GM21619 (cell line): ENCODE measurements around the gene LGALS9.
"Not testable (repeated sequence)": the region's sequence is repeated elsewhere in the genome, so short reads cannot be mapped to it uniquely, and the experiment has no call there.

ENCODE experiments used
- ATAC-seq: cut with Tn5 transposase; IDR thresholded peaks from one replicate; pipeline ENCODE4 v1.9.1; 2021; ENCODE audit not compliant: unreplicated experiment

Gene LGALS9

DNA sequence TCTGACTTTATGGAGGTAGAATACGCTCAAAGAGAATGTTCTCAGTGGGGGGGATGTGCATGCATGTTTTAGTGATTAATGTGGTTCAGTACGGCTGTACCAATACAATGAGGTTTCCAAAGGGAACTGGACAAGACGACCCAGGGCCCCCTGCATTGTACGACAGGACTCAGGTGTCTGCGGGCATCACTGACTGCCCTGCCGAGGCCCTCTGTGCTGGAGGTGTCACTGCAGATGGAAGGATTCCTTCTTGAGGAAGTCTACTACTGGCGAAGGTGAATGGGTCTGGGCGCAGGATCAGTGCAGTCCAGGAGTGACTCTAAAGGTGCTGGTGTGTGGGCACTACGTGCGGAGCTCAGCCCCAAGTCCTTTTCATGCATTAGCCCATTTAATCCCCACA lies 3.5 kb upstream of the LGALS9 start:
- ATAC-seq: no peak

DNA sequence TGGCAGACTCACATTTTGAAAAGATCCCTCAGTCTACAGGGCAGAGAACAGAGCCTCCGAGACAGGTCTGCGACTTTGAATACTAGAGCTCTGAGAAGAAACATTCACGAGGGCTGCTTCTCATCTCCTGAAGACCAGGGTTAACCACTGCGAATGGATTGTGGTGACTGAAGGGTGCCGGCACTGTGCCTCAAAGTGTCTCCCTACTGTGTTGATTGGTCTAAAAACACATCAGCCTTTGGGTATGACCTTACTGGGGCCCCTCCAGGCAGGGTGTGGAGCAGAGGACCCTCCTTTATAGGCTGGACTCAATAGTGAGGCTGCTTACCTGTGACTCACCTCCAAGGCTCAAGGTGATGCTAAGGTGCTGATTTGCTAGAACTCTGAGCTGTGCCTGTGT lies 2.6 kb upstream of the LGALS9 start:
- ATAC-seq: no peak

DNA sequence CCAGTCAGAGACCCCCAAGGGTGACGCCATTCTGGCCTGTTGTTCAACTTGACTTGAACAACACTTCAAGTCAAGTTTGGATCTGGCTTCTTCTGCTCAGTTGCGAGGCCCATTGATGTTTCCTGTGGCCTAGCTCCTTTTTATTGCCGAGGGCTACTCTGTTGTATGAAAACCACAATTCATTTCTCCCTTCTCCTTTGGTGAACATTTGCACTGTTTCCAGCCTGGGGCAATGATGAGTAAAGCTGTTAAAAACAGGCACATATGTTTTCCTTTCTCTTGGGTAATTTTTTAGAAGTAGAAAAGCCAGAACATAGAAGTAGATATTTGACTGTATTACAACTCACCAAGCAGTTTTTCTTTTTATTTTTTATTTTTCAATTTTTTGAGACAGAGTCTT lies 1.7 kb upstream of the LGALS9 start:
- ATAC-seq: not testable (repeated sequence)

DNA sequence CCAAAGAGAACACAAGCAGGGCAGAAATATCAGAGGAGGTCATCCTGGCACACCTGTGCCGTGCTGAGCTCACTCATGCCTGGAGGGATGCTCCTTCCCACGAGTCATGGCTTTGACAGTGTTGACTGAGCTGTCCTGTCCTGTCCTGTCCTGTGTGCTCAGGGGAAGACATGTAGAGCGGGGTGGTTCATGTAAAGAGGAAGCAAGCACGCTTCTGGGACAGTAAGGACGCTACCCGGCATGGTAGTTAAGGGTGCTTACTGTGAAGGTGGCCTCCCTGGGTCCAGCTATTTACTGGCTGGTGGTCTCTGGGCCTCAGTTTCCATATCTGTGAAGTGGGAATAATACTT lies 398 bp downstream of the LGALS9 start:
- peak; percentile 30 for ATAC-seq

DNA sequence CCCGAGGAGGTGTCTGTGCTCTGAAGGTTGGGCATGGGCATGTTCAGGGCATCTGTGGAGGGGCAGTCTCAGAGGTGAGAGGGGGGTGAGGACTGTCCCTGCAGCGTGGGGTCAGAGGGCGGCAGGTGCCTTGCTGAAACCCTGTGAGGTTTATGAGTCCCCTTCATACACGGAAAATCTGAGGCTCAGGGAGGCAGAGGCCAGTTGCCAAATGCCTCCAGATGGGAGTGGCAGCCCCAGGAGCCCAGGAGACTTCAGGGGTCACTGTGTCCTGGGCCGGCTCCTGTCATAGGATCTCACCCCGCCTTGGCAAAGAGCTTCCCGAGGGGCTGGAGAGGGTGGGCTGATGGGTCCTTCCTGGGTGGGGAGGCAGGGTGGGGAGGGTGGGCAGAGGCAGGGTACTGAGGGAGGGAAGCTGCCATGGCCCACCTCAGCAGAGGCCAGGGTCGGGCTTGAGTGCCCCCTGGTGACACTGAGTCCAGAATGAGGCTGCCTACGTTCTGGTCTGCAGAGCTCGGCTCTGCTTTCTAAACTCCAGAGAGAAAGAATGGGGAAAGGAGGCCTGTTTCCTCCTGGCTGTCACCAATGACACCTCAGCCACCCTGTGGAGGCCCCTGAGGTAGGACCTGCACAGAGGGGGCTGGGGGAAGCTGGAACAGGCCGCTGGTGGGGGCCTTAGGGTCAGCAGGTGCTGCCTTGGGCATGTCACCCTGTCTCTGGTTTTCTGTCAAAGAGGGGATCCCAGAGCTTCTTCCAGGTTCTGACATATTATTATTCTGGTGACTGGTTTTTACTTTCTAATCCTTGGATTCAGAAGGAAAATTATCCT lies 1.1 kb downstream of the LGALS9 start:
- ATAC-seq: no peak

DNA sequence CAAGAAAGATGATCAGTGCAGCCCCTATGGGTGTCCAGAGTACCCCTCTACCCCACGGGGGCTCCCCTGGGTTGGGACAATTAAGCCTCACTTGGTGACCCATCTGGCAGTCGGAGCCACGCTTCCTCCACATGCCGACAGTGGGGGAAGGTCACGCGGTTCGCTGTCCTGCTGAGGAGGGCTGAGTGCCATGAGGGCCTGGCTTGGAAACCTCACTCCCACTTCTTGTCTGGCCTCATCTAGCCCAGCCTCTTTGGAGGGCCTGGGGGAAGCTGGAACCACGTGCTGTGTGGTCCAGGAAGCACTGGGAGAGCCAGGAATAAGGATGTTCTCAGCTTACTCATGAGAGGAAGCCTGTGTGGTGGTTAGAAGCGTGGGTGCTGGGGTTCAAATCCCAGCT lies 1.8 kb downstream of the LGALS9 start:
- not testable (repeated sequence) for ATAC-seq

DNA sequence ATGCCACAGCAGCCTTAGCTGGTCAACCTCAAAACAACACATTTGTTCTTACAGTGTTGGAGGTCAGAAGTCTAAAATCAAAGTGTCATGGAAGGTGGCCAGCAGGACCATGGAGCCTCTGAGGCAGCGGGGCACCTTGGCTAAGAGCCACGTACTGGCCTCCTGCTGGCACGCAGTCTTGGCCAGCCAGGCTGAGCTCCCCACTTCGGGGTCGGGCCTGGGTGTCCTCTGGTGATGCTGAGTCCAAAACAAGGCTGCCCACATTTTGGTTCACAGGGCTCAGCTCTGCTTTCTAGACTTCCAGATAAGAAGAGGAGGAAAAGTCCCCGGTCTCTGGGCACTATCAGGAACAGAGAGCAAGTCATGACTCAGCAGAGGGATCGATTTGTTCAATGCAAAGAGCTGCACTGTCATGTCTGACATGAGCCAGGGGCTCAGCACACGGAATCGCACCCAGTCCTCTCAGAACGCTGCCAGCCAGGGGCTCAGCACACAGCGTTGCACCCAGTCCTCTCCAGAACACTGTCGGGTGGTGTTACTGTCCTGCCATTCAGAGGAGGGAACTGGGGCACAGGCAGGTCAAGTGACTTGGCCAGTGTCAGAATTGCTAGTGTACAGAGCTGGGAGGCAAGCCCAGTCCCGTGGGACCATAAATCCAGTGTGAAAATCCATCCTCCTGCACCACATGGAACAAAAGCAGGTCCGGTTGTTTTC lies 2.5 kb downstream of the LGALS9 start:
- no peak for ATAC-seq

DNA sequence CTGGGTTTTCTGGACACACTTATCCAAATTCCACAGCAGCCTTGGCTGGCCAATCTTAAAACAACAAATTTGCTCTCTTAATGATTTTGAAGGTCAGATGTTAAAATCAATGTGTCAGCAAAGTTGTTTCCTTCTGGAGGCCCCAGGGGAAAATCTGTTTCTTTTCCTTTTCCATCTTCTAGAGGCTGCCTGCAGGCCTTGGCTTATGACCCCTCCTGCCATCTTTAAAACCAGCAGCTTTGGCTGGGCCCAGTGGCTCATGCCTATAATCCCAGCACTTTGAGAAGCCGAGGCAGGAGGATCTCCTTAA lies 3.0 kb downstream of the LGALS9 start:
- ATAC-seq: no peak

DNA sequence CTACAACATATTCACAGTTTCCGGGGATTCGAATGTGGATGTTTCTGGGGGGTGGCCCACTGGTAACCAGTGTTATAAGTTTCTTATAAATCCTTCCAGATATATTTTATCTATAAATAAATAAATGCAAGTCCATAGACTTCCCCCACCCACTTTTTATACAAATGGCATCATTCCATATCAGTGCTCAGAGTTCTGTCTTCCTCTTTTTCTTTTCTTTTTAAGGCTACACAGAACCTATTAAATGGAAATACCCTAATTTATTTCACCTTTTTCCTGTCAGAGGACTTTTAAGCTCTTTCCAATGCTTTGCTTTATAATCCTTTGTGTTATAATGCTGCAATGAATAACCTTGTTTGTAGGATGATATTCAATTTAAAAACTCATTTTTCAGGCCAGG lies 3.8 kb downstream of the LGALS9 start:
- ATAC-seq: no peak

DNA sequence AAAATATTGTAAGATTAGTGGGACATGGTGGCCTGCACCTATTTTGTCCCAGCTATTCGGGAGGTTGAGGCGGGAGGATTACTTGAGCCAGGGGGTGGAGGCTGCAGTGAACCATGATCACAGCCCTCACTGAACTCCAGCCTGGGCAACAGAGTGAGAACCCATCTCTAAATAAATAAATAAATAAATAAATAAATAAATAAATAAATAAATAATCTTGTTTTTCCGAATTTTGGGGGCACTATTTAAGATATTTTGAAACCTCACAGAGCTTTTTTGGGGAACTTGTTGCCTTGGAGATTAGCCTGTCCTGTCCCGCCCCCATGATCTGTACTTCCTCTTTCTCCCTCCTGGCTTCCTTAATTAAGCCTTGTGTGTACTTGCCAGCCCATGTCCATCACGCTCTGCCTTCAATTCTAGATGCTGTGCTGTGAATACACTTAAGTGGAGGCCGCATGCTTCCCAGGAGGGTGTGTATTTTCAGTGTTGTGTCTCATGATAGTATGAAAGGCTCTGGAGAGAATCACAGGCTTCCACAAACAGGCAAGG lies 4.4 kb downstream of the LGALS9 start:
- ATAC-seq: no peak

DNA sequence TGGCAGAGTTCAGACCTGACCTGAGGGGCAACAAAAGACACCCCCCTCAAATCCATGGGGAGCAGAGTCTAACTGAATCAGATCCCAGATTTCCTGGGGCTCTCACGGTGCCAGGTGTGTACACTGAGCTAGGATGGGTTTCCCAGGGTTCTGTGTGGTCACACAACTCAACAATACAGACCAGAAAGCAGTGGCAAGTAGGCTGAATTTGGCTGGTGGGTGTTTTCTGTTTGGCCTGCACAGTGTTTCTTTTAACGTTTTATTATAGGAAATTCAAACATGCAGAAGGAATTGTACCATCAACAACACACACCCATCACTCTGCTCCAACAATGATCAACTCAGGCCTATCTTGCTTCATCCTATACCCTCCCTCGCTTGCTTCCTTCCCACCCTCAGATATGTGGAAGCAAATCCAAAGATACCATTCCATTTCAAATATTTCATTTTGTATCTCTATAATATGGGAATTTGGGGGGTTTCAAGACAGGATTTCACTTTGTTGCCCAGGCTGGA lies 5.1 kb downstream of the LGALS9 start:
- ATAC-seq: not testable (repeated sequence)

DNA sequence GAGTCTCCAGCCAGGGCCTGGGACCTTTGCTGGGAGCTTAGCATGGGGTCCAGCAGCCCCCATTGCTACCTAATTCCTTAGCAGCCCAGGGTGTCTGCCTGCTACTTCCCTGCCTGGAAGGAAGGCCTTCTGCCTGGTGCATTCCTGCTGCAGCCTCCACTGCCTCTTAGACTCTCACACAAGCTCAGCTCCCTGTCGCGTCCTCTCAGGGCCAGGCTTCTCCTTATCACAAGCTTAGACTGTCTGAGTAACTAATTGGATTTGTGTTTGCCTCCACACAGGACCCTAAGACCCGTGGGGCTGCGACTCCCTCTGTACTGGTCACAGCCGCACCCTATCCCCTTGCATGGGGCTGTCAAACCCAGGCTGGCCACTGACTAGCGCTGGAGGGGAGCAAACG lies 6.8 kb downstream of the LGALS9 start:
- ATAC-seq: not testable (repeated sequence)

DNA sequence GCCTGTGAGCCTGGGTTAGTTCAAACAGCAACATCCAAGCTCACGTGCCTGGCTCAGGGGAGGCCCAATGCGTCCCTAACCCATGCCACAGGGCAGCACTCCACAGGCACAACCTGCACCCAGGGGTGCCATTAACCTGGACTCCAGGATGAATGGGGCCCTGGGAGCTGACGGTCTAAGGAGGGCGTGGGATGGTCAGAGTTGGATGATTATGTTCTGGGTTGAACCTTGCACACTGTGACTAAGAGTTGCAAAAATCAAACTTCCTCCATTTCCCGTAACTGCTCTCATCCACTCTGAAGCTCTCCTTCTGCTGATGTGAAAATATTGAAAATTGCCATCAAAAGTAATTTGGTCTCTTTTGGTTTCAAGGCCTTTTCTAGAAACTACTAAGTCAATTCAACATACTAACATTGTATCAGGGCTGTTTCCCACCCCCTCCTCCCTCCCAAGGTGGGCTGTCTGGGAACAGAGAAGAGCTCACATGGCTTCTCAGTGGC lies 7.5 kb downstream of the LGALS9 start:
- ATAC-seq: not testable (repeated sequence)

DNA sequence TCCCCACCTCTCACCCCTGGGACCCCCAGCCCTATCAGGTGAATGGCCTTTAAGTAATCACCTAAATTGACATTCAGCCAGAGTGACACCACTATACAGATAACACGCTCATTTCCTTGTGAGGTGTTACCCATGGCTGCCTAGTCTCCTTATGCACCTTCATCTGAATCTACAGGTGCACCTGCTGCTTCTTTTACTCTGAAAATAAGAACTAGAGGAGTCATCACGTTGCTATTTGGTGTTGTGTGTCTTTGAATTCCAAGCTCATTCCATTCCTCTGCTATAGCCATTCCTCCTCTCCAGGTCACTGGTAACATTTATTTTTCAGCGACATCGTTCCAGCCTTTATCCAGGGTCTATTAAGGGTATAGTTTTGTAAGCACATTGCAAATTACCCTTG lies 9.8 kb downstream of the LGALS9 start:
- ATAC-seq: no peak

DNA sequence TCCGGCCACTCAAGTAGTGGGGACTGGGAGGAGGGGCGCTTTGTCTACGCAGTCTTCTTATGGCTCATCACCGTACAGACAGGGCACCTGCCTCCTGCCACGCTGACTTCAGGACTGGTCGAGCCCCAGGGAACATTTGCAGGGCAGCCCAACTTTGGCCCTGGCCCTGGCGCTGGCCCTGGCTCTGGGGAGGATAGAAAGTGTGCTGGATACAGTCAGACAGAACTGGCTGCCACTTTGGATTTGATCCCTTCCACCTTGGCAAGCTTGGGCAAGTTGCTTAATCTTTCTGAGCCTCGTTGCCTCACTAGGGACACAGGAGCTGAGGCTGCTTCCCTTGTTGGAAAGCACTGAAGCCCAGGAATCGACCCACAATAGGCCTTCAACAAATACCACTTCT lies 13.6 kb downstream of the LGALS9 start:
- ATAC-seq: no peak

DNA sequence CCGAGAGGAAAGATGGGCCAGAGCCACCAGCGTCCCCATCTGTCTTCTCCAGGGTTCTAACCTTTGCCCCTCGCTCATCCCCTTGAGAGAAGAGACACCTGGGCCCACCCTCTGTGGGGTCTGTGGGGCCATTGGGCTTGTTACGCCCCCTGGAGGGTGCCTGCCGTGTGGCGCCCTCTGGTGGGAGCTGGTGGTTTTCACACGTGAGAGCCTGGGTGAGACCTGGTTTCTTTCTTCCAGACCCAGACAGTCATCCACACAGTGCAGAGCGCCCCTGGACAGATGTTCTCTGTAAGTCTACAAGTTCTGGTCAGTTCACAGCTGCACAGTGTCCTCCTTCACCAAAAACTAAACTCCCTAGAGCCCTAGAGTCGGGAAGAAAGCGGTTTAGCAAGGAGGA lies 14.6 kb downstream of the LGALS9 start:
- not testable (repeated sequence) for ATAC-seq

DNA sequence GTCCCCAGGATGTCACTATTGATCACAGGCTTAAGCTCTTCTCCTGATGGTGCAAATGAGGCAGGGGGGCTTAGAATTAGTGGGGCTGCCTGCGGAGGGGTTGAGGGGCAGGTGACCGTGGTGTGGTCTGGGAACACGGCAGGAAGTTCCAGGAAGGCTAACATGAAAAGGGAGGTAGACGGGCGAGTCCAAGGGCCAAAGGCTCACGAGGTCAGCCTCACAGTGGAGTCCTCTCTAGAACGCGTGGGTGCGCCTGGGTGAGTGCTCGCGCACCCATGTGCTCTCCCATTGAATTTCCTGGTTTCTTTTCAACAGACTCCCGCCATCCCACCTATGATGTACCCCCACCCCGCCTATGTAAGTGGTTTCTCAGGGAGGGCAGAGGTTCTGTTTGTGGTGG lies 15.2 kb downstream of the LGALS9 start:
- ATAC-seq: no peak

DNA sequence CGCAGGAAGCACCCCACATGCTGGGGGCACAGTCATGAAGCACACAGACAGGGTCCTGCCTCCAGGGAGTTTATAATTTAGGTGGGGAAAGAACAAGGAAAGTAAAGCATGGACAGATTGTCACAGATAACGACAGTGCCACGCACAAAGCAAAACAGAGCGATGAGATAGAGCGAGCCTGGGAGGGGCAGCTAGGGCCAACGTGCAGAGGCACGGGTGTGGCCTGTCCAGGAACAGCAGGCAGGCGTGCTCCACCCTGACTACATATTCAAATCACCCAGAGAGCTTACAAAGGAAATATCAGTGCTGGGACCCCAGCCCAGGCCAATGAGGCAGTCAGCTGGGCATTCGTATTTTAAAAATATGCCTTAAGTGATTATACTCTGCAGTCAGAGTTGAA lies 16.8 kb downstream of the LGALS9 start:
- no peak for ATAC-seq

DNA sequence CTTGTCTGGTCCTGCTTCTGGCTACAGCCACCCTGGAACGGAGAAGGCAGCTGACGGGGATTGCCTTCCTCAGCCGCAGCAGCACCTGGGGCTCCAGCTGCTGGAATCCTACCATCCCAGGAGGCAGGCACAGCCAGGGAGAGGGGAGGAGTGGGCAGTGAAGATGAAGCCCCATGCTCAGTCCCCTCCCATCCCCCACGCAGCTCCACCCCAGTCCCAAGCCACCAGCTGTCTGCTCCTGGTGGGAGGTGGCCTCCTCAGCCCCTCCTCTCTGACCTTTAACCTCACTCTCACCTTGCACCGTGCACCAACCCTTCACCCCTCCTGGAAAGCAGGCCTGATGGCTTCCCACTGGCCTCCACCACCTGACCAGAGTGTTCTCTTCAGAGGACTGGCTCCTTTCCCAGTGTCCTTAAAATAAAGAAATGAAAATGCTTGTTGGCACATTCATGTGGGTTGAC lies 18.2 kb downstream of the LGALS9 start:
- ATAC-seq: not testable (repeated sequence)

DNA sequence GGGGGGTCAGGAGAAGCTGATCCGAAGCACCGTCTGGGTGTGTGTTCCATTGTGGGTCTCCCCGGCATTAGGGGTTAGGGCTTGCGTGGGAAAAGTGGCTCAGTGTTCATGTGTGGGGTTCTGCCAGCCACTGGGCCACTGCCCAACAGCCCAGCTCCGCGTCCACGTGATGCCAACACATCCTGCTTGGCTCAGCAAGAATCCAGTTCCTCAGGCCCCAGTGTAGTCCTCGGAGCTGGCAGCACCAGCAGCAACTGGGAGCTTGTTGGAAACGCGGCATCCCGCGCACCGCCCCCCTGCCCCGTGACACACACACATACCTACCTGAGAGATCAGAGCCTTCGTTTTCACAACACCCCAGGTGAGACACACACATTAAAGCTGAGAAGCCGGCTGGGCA lies 18.9 kb downstream of the LGALS9 start:
- ATAC-seq: no peak

DNA sequence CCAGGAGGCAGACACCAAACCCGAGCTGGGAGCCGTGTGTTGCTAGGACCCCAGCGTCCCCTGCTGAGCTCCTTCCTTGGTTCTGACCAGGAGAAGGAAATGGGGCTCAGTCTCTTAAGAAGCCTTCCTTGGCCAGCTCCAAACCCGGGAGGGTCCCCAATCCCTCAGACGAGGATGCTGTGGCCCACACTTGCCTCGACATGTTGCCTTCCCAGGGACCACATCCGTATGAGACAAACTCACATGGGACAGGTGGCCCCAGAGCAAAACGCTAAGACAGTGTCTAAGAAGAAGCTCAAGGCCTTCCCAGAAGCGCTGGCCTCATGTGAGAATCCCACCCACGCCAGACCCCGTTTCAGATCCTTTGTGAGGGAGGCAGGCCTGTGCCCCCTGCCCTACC lies 19.8 kb downstream of the LGALS9 start:
- no peak for ATAC-seq
